WI38 (cell line): ENCODE data around the gene RNU5D-1.

ENCODE experiments used
- H3K4me3 ChIP-seq: 2 replicates; pipeline ENCODE4 v1.5.1; 2011; ENCODE audit warnings: low read depth, mild to moderate bottlenecking, control low read depth, low read length
- CTCF ChIP-seq: IDR thresholded peaks from 2 replicates; pipeline ENCODE4 v1.5.1; 2012; ENCODE audit warnings: low read depth, mild to moderate bottlenecking, control low read depth, low read length

Gene RNU5D-1

GRCh38 chr1:44719318-44719717 lies 11.7 kb downstream of the RNU5D-1 start:
- TF ChIP-seq CTCF = no peak
- no peak overlapping the region for H3K4me3 ChIP-seq

GRCh38 chr1:44718091-44718490 lies 12.9 kb downstream of the RNU5D-1 start:
- no peak for TF ChIP-seq CTCF

GRCh38 chr1:44717653-44718052 lies 13.3 kb downstream of the RNU5D-1 start:
- H3K4me3 ChIP-seq = no peak overlapping the region
- TF ChIP-seq CTCF = no peak

More at GRCh38 chr1:44718091-44718490, 12.9 kb downstream of the RNU5D-1 start:
- no peak overlapping the region for H3K4me3 ChIP-seq

GRCh38 chr1:44717156-44717555 lies 13.8 kb downstream of the RNU5D-1 start:
- H3K4me3 ChIP-seq = no peak overlapping the region
- no peak for TF ChIP-seq CTCF

GRCh38 chr1:44714944-44715571 lies 15.9 kb downstream of the RNU5D-1 start:
- no peak overlapping the region for H3K4me3 ChIP-seq
- TF ChIP-seq CTCF = peak; percentile 91

GRCh38 chr1:44714532-44714931 lies 16.4 kb downstream of the RNU5D-1 start:
- no peak for TF ChIP-seq CTCF
- H3K4me3 ChIP-seq = no peak overlapping the region

GRCh38 chr1:44713321-44713781 lies 17.6 kb downstream of the RNU5D-1 start:
- no peak for TF ChIP-seq CTCF
- H3K4me3 ChIP-seq = no peak overlapping the region
